Fibroblast of villous mesenchyme (primary cell): Measurements from ENCODE around the gene MEF2D. TPM values are rescaled to one million over a fixed set of nuclear protein-coding genes. Genes with fewer than 3 reads are reported as not detected.

Experiments
- DNase-seq: peaks from one replicate; pipeline ENCODE4 v3.0.0-alpha.2; 2010; ENCODE audit warnings: low read depth
- H3K4me3 ChIP-seq: 2 replicates; pipeline ENCODE4 v1.5.1; 2011; ENCODE audit warnings: low read depth, mild to moderate bottlenecking, low read length
- total RNA-seq: library from RNA; depleted of rRNA; stranded (reverse); fragments of >200 nt; gene quantifications from 2 replicates; pipeline ENCODE4 v1.2.3, GENCODE V29; 2012
- TF ChIP-seq, protein P1 (sequence below): IDR thresholded peaks from 2 replicates; pipeline ENCODE4 v1.5.1; 2012; ENCODE audit warnings: low read depth, mild to moderate bottlenecking, low read length; ENCODE audit not compliant: insufficient read depth

Gene MEF2D
- total RNA-seq, 1 donor = 10.8 TPM

- H3K4me3 ChIP-seq = no peak overlapping the region
- TF ChIP-seq, protein P1, sequence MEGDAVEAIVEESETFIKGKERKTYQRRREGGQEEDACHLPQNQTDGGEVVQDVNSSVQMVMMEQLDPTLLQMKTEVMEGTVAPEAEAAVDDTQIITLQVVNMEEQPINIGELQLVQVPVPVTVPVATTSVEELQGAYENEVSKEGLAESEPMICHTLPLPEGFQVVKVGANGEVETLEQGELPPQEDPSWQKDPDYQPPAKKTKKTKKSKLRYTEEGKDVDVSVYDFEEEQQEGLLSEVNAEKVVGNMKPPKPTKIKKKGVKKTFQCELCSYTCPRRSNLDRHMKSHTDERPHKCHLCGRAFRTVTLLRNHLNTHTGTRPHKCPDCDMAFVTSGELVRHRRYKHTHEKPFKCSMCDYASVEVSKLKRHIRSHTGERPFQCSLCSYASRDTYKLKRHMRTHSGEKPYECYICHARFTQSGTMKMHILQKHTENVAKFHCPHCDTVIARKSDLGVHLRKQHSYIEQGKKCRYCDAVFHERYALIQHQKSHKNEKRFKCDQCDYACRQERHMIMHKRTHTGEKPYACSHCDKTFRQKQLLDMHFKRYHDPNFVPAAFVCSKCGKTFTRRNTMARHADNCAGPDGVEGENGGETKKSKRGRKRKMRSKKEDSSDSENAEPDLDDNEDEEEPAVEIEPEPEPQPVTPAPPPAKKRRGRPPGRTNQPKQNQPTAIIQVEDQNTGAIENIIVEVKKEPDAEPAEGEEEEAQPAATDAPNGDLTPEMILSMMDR = no peak
- no peak for DNase-seq
Observed at GRCh38 chr1:156471496-156472490, 28.8 kb downstream of the MEF2D start.

- H3K4me3 ChIP-seq = no peak overlapping the region
- TF ChIP-seq, protein P1 = no peak
- DNase-seq = no peak
Observed at GRCh38 chr1:156470473-156470872, 30.1 kb downstream of the MEF2D start.

- no peak for DNase-seq
- TF ChIP-seq, protein P1 = no peak
- H3K4me3 ChIP-seq = no peak overlapping the region
Observed at GRCh38 chr1:156468693-156469345, 31.8 kb downstream of the MEF2D start.

GRCh38 chr1:156467906-156468305 lies 32.7 kb downstream of the MEF2D start:
- no peak for DNase-seq
- TF ChIP-seq, protein P1 = no peak

DNA sequence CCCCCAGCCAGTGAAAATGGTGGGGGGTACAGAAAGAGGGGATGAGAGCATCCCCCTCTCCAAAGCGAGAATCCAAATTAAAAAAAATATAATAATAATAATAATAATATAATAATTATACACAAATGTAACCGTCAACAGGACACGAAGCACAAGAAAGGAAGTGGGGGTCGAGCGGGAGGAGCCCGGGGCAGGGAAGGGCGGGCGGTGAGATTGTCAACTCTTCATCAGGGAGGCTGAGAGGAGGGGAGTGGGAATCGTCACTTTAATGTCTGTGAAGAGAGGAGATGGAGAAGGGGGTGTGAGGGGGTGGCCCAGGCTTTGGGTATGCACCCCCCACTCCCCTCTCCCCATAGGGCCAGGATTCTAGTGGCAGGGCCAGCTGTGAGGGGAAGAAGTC lies 33.2 kb downstream of the MEF2D start:
- TF ChIP-seq, protein P1 = no peak
- no peak overlapping the region for H3K4me3 ChIP-seq
- DNase-seq = no peak

More at GRCh38 chr1:156467906-156468305, 32.7 kb downstream of the MEF2D start:
- no peak overlapping the region for H3K4me3 ChIP-seq

GRCh38 chr1:156465747-156466365 lies 34.7 kb downstream of the MEF2D start:
- TF ChIP-seq, protein P1 = peak; percentile 32
- DNase-seq = no peak

More at GRCh38 chr1:156465747-156466365, 34.7 kb downstream of the MEF2D start:
- H3K4me3 ChIP-seq = no peak overlapping the region
